Erythroblast (primary cell): ENCODE measurements around the gene CDC23.

ENCODE experiments used
- GATA1 ChIP-seq: IDR thresholded peaks from 2 replicates; pipeline ENCODE4 v1.6.1; 2011; ENCODE audit warnings: low read depth, mild to moderate bottlenecking, control low read depth, low read length, moderate library complexity
- POLR2A ChIP-seq: IDR thresholded peaks from 2 replicates; pipeline ENCODE4 v1.6.1; 2011; ENCODE audit warnings: mild to moderate bottlenecking, low read length

DNA sequence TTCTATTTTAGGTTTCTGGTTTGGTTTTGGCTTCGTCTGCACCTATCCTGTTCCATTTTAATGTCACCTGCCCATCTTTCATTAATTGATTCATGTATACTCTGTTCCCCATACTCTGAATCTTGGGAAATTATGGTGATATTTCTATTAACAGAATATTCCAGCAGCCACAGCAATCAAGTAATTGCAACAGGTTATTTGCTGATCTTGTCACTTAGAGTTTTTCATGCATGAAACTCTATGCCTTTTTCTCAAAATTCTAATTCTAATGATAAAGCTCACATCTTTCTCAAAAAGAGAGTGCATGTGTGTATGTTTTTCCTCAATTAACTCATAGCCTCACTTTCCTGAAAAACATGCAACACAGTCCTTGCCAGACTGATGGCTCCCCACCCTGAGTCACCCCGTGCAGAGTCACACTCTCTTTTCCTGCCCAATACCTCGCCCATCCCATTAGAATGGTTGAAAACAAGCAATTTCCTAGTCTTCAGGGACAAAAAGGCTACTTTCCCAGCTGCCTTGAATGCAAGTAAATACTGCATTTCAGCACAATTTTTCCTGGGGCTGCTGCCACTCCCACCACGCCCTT, 45.7 kb upstream of the CDC23 start:
- TF ChIP-seq POLR2A (no peak), GATA1 (no peak)
